Right forelimb (tissue), 1 donor: ENCODE data around the gene PRPSAP2.
"Not testable (repeated sequence)": the region's sequence is repeated elsewhere in the genome, so short reads cannot be mapped to it uniquely, and the experiment has no call there.

ENCODE experiments used
- DNase-seq: peaks from one replicate; pipeline ENCODE4 v3.0.0-alpha.2; 2018

The PRPSAP2 gene

GRCh38 chr17:18857864-18858566 is at the start of gene PRPSAP2:
TSS of gene PRPSAP2 (plus strand) at chr17:18858131. CDS start at chr17:18865834, 7,703 bp downstream.
- peak; percentile 95 for DNase-seq

- DNase-seq: not testable (repeated sequence)
Measured at GRCh38 chr17:18815924-18816323, 42.0 kb upstream of the PRPSAP2 start.

GRCh38 chr17:18816489-18817371 is 41.2 kb upstream of the PRPSAP2 start:
- peak; percentile 42 for DNase-seq

- DNase-seq: not testable (repeated sequence)
Measured at GRCh38 chr17:18821430-18821829, 36.5 kb upstream of the PRPSAP2 start.

- DNase-seq: not testable (repeated sequence)
Measured at GRCh38 chr17:18827613-18828012, 30.3 kb upstream of the PRPSAP2 start.

GRCh38 chr17:18848501-18848900 is 9.4 kb upstream of the PRPSAP2 start:
- no peak for DNase-seq

- DNase-seq: no peak
Measured at GRCh38 chr17:18850679-18851078, 7.3 kb upstream of the PRPSAP2 start.

GRCh38 chr17:18851201-18851600 is 6.7 kb upstream of the PRPSAP2 start:
- DNase-seq: no peak

- no peak for DNase-seq
Measured at GRCh38 chr17:18854956-18855355, 3.0 kb upstream of the PRPSAP2 start.

GRCh38 chr17:18855831-18856569 is 1.9 kb upstream of the PRPSAP2 start:
- DNase-seq: peak; percentile 94

- no peak for DNase-seq
Measured at GRCh38 chr17:18856570-18856915, 1.4 kb upstream of the PRPSAP2 start.

- DNase-seq: no peak
Measured at GRCh38 chr17:18858567-18859245, 775 bp downstream of the PRPSAP2 start.

GRCh38 chr17:18859256-18859655 is 1.3 kb downstream of the PRPSAP2 start:
- no peak for DNase-seq

GRCh38 chr17:18860161-18860972 is 2.4 kb downstream of the PRPSAP2 start:
- DNase-seq: no peak

GRCh38 chr17:18862011-18862410 is 4.1 kb downstream of the PRPSAP2 start:
- DNase-seq: no peak

GRCh38 chr17:18864996-18865395 is 7.1 kb downstream of the PRPSAP2 start:
- not testable (repeated sequence) for DNase-seq

GRCh38 chr17:18866866-18867813 is 9.2 kb downstream of the PRPSAP2 start:
- no peak for DNase-seq

GRCh38 chr17:18877104-18877645 is 19.2 kb downstream of the PRPSAP2 start:
- DNase-seq: no peak

- DNase-seq: no peak
Measured at GRCh38 chr17:18888766-18889290, 30.9 kb downstream of the PRPSAP2 start.

- DNase-seq: peak; percentile 48
Measured at GRCh38 chr17:18889658-18890057, 31.7 kb downstream of the PRPSAP2 start.
